ENCODE measurements around the gene BCL6.

The BCL6 gene

GRCh38 chr3:187745201-187746058 lies at the start of gene BCL6:
Gene BCL6, minus strand, starts transcription at chr3:187745468. Its CDS starts 11,775 bp downstream, at chr3:187733693.
- Histone ChIP-seq H3K27ac (peak within 1 kb of the TSS; percentile 96 to 100 (median 99)), H3K4me3 (peak within 1 kb of the TSS; percentile 51 to 71 (median 65))

- Histone ChIP-seq H3K27ac (no peak overlapping the region), H3K4me3 (no peak overlapping the region)
Measured at GRCh38 chr3:187794731-187795130, 49.5 kb upstream of the BCL6 start.

DNA sequence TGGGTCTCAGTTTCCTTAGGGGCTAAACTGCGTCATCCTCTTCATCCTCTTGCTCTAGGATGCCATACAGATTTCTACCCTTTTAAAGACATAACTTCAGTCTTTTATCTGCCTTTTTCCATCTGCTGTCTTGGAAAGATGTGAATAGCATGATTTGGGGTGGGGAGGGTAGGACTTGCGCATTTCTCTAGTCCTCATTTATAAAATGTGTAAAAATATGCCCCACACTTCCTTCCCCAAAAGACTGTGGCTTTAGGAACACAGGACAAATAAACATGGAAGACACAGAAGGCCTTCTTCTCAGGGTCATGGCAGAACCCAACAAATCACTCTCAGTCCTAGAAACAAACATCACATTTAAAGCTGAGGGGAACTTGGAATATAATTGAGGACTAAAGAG lies 48.4 kb upstream of the BCL6 start:
- H3K4me3 ChIP-seq: no peak overlapping the region

GRCh38 chr3:187792521-187792920 lies 47.3 kb upstream of the BCL6 start:
- no peak overlapping the region for H3K4me3 ChIP-seq

More for the DNA sequence above, 48.4 kb upstream of the BCL6 start:
- H3K27ac ChIP-seq: no peak overlapping the region

GRCh38 chr3:187789872-187790271 lies 44.6 kb upstream of the BCL6 start:
- Histone ChIP-seq H3K4me3 (no peak overlapping the region), H3K27ac (no peak overlapping the region)

More at GRCh38 chr3:187792521-187792920, 47.3 kb upstream of the BCL6 start:
- no peak overlapping the region for H3K27ac ChIP-seq

- no peak overlapping the region for H3K4me3 ChIP-seq
- H3K27ac ChIP-seq: no peak overlapping the region
Measured at GRCh38 chr3:187788984-187789857, 44.0 kb upstream of the BCL6 start.

GRCh38 chr3:187783098-187783497 lies 37.8 kb upstream of the BCL6 start:
- H3K4me3 ChIP-seq: no peak overlapping the region
- H3K27ac ChIP-seq: peak overlapping the region in 11 of 21 experiments; percentile 19 to 61 (median 45)

- Histone ChIP-seq H3K27ac (peak overlapping the region in 5 of 21 experiments; percentile 3 to 45 (median 15)), H3K4me3 (no peak overlapping the region)
Measured at GRCh38 chr3:187782006-187782405, 36.7 kb upstream of the BCL6 start.

DNA sequence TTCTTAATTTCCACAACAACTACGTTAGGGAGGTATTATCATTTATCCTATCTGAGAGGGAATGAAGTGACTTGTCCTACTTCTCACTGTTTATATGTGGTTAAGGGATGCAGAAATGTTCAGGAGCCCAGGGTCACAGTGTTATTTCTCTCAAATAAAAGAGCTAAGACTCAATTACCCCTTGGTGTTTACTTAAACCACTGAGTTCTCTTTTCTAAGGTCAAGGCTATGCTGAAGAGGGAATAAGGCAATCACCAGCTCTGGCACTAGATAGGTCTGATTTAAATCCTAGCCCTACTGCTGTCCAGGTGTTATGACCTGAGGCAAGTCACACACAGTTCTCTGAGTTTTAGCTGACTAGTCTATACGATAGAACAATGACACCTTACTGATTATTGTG lies 35.7 kb upstream of the BCL6 start:
- no peak overlapping the region for H3K27ac ChIP-seq
- H3K4me3 ChIP-seq: no peak overlapping the region

GRCh38 chr3:187778726-187779125 lies 33.5 kb upstream of the BCL6 start:
- Histone ChIP-seq H3K4me3 (no peak overlapping the region), H3K27ac (peak overlapping the region in 2 of 21 experiments; percentile 73 to 79)

- H3K27ac ChIP-seq: peak overlapping the region in 16 of 21 experiments; percentile 5 to 79 (median 52)
- H3K4me3 ChIP-seq: no peak overlapping the region
Measured at GRCh38 chr3:187777331-187777941, 32.2 kb upstream of the BCL6 start.

- Histone ChIP-seq H3K27ac (no peak overlapping the region), H3K4me3 (no peak overlapping the region)
Measured at GRCh38 chr3:187775549-187775948, 30.3 kb upstream of the BCL6 start.

DNA sequence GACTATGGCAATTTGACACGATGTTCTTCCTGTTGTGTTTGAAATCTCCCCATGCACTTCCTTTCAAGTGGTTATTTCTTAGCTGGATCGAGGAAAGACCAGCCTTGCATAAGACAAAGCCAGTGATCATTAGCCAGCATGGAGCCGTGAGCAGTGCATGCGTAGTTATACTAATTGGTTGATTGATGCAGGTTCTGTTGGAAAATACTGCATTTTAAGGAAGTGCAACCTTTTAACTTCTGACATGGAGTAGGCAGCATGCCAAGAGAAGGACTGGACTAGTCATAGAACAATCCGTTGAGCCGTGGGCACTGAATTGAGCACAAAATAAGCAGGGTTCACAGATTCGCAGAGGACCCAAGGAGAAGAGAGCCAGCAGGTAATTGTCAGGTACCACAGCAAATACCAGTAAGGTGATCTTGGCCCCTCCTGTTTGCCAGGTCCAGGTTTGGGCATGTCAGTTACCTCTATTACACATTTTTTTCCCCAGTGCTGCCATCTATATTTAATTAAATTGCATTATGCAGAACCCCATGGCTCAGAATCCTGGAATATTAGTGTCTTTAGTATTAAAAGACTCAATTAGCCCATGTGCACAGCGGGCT lies 29.0 kb upstream of the BCL6 start:
- Histone ChIP-seq H3K27ac (peak overlapping the region in 20 of 21 experiments; percentile 27 to 82 (median 58)), H3K4me3 (peak overlapping the region in 2 of 7 experiments; percentile 5 to 11)

GRCh38 chr3:187773233-187774184 lies 28.2 kb upstream of the BCL6 start:
- H3K27ac ChIP-seq: peak overlapping the region in 20 of 21 experiments; percentile 27 to 82 (median 58)

GRCh38 chr3:187770224-187770623 lies 25.0 kb upstream of the BCL6 start:
- Histone ChIP-seq H3K27ac (no peak overlapping the region), H3K4me3 (no peak overlapping the region)

More at GRCh38 chr3:187773233-187774184, 28.2 kb upstream of the BCL6 start:
- H3K4me3 ChIP-seq: peak overlapping the region in 2 of 7 experiments; percentile 5 to 11

- Histone ChIP-seq H3K27ac (no peak overlapping the region), H3K4me3 (no peak overlapping the region)
Measured at GRCh38 chr3:187769771-187770170, 24.5 kb upstream of the BCL6 start.

GRCh38 chr3:187767266-187768012 lies 22.2 kb upstream of the BCL6 start:
- Histone ChIP-seq H3K27ac (peak overlapping the region in 1 of 21 experiments; percentile 23), H3K4me3 (no peak overlapping the region)

DNA sequence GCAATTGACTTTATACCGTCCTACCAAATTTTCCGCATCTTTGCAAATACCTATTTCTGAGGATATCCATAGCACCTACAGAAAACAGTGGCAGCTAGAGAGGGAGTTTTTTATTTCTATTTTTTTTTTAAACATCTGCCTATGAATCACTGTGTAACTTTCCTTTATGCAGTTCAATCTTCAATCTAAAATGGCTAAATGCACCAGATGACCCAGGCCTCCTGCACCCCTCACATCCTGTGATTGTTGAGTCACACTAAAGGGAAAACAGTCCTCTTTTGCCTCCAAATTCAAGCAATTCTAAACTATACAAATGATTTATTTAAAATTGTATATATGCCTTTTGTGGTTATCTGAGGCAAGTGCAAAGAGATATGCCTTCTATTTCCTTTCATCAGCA lies 20.1 kb upstream of the BCL6 start:
- Histone ChIP-seq H3K27ac (peak overlapping the region in 2 of 21 experiments; percentile 31 to 50), H3K4me3 (no peak overlapping the region)

Measured in skin epidermis (tissue), 12 donors.